ENCODE data around the gene PPP1R1A. TPM values are rescaled to one million over a fixed set of nuclear protein-coding genes. Genes with fewer than 3 reads are reported as not detected.

The PPP1R1A gene
- total RNA-seq, 1 donor from 2014 or later, result 75.0 TPM

- Histone ChIP-seq H3K4me3 (no peak overlapping the region), H3K4me1 (no peaks in the 10 kb centered on the region), H3K36me3 (no peaks in the 10 kb centered on the region), H3K27ac (replicated peaks) (no peak overlapping the region), H3K9me3 (replicated peaks) (no peaks in the 10 kb centered on the region), H3K27me3 (ENCODE audit: low read depth) (peaks cover 39% of the 10 kb centered on the region)
- intact Hi-C loops (cut with micrococcal nuclease), result no loop called here
- TF ChIP-seq CTCF (IDR thresholded peaks at IDR 0.05; ENCODE audit: borderline replicate concordance), result no peak
- DNase-seq, result no peak
Observed at GRCh38 chr12:54535474-54535873, 53.0 kb downstream of the PPP1R1A start.

- no peak for DNase-seq
- intact Hi-C loops (cut with micrococcal nuclease), result no loop called here
- H3K9me3 ChIP-seq (replicated peaks), result no peaks in the 10 kb centered on the region
- H3K27me3 ChIP-seq (ENCODE audit: low read depth), result peaks cover 58% of the 10 kb centered on the region
- no peaks in the 10 kb centered on the region for H3K36me3 ChIP-seq
- no peaks in the 10 kb centered on the region for H3K4me1 ChIP-seq
- H3K27ac ChIP-seq (replicated peaks), result no peak overlapping the region
- no peak for TF ChIP-seq CTCF (IDR thresholded peaks at IDR 0.05; ENCODE audit: borderline replicate concordance)
- no peak overlapping the region for H3K4me3 ChIP-seq
Observed at GRCh38 chr12:54529581-54529980, 58.9 kb downstream of the PPP1R1A start.

Other genes with a start within 250 kb of the PPP1R1A start
- gene GPR84, start 224.2 kb downstream of the PPP1R1A start, total RNA-seq, result not detected
- 7.1 TPM for gene ZNF385A, start 203.9 kb downstream of the PPP1R1A start, total RNA-seq
- gene ITGA5, start 169.4 kb downstream of the PPP1R1A start, total RNA-seq, result 55.3 TPM
- gene GTSF1, start 115.1 kb downstream of the PPP1R1A start, total RNA-seq, result not detected
- 7.5 TPM for gene NCKAP1L, start 90.9 kb downstream of the PPP1R1A start, total RNA-seq
- 1.8 TPM for gene PDE1B, start 39.1 kb downstream of the PPP1R1A start, total RNA-seq
- gene LACRT, start 46.2 kb upstream of the PPP1R1A start, total RNA-seq, result not detected
- gene DCD, start 59.7 kb upstream of the PPP1R1A start, total RNA-seq, result not detected